Astrocyte of the spinal cord (primary cell): Measurements from ENCODE around the gene STARD13.

ENCODE experiments used
- DNase-seq: peaks from one replicate; pipeline ENCODE4 v3.0.0; 2011; ENCODE audit warnings: low read depth, low spot score
- H3K4me3 ChIP-seq: 2 replicates; pipeline ENCODE4 v1.5.1; 2011; ENCODE audit warnings: low read depth, mild to moderate bottlenecking, low read length, moderate library complexity
- in situ Hi-C: cut with HindIII; loops from 2 replicates; pipeline ENCODE4 v1.10.0; 2017; ENCODE audit warnings: low sequenced_read_pairs
- TF ChIP-seq, protein P1 (sequence below): IDR thresholded peaks from 2 replicates; pipeline ENCODE4 v1.5.1; 2012; ENCODE audit warnings: low read depth, mild to moderate bottlenecking, low read length, inconsistent platforms

Gene STARD13

DNA sequence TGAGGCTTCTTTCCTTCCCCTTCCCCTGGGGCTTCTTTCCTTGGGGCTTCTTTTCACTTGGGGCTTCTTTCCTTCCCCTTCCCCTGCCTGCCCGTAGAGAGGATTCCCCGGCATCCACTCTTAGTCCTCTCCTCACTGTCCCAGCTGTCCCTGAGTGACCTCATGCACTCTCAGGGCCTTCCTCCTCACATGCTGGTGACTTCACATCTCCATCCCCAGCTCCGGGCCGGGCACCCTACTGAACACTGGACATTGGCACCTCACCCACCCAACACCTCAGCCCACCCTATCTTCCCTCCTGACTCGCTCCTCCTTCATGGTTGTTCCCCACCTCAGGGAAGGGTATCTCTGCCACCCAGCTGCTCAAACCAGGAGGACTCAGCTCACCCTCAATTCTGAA is 130.6 kb downstream of the STARD13 start:
- TF ChIP-seq, protein P1, sequence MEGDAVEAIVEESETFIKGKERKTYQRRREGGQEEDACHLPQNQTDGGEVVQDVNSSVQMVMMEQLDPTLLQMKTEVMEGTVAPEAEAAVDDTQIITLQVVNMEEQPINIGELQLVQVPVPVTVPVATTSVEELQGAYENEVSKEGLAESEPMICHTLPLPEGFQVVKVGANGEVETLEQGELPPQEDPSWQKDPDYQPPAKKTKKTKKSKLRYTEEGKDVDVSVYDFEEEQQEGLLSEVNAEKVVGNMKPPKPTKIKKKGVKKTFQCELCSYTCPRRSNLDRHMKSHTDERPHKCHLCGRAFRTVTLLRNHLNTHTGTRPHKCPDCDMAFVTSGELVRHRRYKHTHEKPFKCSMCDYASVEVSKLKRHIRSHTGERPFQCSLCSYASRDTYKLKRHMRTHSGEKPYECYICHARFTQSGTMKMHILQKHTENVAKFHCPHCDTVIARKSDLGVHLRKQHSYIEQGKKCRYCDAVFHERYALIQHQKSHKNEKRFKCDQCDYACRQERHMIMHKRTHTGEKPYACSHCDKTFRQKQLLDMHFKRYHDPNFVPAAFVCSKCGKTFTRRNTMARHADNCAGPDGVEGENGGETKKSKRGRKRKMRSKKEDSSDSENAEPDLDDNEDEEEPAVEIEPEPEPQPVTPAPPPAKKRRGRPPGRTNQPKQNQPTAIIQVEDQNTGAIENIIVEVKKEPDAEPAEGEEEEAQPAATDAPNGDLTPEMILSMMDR, result no peak
- in situ Hi-C loops, result no loop called here
- DNase-seq, result no peak
- H3K4me3 ChIP-seq, result no peak overlapping the region

- in situ Hi-C loops, result no loop called here
- TF ChIP-seq, protein P1, result peak; percentile 51
- no peak overlapping the region for H3K4me3 ChIP-seq
- peak; percentile 91 for DNase-seq
These were observed 131.8 kb downstream of the STARD13 start for GRCh38 chr13:33153421-33154404.

DNA sequence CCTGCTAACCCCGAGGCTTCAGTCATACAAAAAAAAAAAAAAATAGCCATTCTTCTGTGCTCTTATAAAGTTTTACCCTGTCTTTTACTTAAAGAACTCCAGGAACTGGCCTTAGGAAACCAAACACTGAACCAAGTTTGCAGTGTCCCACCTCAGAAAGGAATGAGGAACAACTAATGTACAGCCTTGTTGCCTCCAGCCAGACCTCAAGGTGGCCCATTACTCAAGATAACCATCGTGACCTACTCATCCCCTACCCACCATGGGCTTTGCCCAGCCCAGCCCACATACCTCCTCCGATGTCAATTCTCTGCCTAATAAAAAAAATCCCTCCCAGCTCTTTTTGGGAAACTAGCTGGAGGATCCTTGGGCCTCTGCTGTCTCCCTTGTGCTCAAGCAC is 133.2 kb downstream of the STARD13 start:
- TF ChIP-seq, protein P1, result no peak
- in situ Hi-C loops, result no loop called here
- no peak for DNase-seq
- H3K4me3 ChIP-seq, result no peak overlapping the region

DNA sequence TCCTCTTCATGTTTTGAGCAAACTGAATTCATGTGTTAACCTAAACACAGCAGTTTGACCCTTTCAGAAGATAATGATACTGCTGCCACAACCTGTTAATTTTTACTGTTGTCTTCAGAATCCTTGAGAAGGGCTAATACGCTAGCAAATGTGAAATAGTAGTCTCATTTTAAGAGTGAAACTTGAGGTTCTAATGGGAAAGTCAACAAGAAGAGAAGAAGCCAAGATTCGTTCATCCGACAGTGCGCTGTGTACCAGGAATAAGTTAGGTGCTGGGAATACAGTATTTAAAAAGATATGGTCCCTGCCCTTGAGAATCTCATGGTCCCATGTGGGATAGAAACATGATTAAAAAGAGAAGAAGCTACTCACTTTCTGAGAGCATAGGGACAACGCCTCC is 134.9 kb downstream of the STARD13 start:
- TF ChIP-seq, protein P1, result no peak
- H3K4me3 ChIP-seq, result no peak overlapping the region
- in situ Hi-C loops, result no loop called here
- no peak for DNase-seq

- TF ChIP-seq, protein P1, result no peak
- in situ Hi-C loops, result no loop called here
These were observed 135.4 kb downstream of the STARD13 start for GRCh38 chr13:33150126-33150525.

DNA sequence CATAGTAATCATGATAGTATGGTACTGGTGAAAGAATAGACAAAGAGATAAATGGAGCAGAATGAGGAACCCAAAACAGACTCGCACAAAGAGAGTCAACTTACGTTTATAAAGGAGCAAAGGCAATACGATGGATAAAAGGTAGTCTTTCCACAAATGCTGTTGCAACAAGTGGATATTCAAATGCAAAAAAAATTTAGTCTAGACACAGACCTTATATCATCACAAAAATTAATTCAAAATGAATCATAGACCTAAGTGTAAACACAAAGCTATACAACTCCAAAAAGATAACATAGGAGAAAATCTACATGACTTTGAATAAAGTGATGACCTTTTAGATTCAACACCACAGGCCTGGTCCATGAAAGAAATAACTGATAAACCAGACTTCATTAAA is 137.7 kb downstream of the STARD13 start:
- no peak overlapping the region for H3K4me3 ChIP-seq
- in situ Hi-C loops, result no loop called here
- DNase-seq, result no peak
- TF ChIP-seq, protein P1, result no peak

More at GRCh38 chr13:33150126-33150525, 135.4 kb downstream of the STARD13 start:
- peak; percentile 43 for DNase-seq
- no peak overlapping the region for H3K4me3 ChIP-seq
